GM12892 (cell line): Measurements from ENCODE around the gene EIF3B.

ENCODE experiments used
- POLR2A ChIP-seq: IDR thresholded peaks from 2 replicates; pipeline ENCODE4 v1.6.1; 2011; ENCODE audit warnings: low read depth, low read length, control low read depth
- POLR2AphosphoS5 ChIP-seq: IDR thresholded peaks from 2 replicates; pipeline ENCODE4 v1.6.1; 2011; ENCODE audit warnings: low read depth, low read length, control low read depth
- TAF1 ChIP-seq: IDR thresholded peaks from 2 replicates; pipeline ENCODE4 v1.6.1; 2011; ENCODE audit warnings: low read depth, mild to moderate bottlenecking, control low read depth, low read length, borderline replicate concordance

GRCh38 chr7:2409745-2410414, 55.3 kb downstream of the EIF3B start:
- TF ChIP-seq POLR2A (no peak), TAF1 (no peak), POLR2AphosphoS5 (no peak)
